ENCODE data around the gene MYPN. TPM values are rescaled to one million over a fixed set of nuclear protein-coding genes. Genes with fewer than 3 reads are reported as not detected.

MYPN gene
- total RNA-seq, 1 experiment from 2014 or later = 6.0 TPM

GRCh38 chr10:68178592-68178991 lies 69.3 kb downstream of the MYPN start:
- BruUV-seq (replicated peaks) = no TSS peak
- no peaks in the 10 kb centered on the region for H3K9me2 ChIP-seq (replicated peaks; ENCODE audit: low read length)
- intact Hi-C loops (cut with micrococcal nuclease) = no loop called here
- H3K4me2 ChIP-seq (ENCODE audit: low read length) = no peak overlapping the region
- CTCF ChIA-PET = no interaction called here
- no peaks in the 10 kb centered on the region for H3K27me3 ChIP-seq (ENCODE audit: low read length)
- H3K9ac ChIP-seq (ENCODE audit: low read length) = no peak overlapping the region
- H4K20me1 ChIP-seq (ENCODE audit: low read length) = no peaks in the 10 kb centered on the region
- H3K79me2 ChIP-seq (ENCODE audit: low read length) = no peaks in the 10 kb centered on the region
- POLR2A ChIA-PET (ENCODE audit: unreplicated experiment) = no interaction called here
- no peak overlapping the region for H2AFZ ChIP-seq (ENCODE audit: low read length)
- TF ChIP-seq EZH2 (IDR thresholded peaks at IDR 0.05; ENCODE audit: low read length, unreplicated experiment) = no peak
- TF ChIP-seq EZH2phosphoT487 (IDR thresholded peaks at IDR 0.05; ENCODE audit: borderline replicate concordance, low read length) = no peak
- no peak for TF ChIP-seq CTCF (conservative IDR thresholded peaks at IDR 0.05; ENCODE audit: low read depth, low read length)
- ATAC-seq (no peak), DNase-seq (no peak)
- no peaks in the 10 kb centered on the region for H3F3A ChIP-seq (ENCODE audit: low read length, unreplicated experiment)
- no peaks in the 10 kb centered on the region for H3K4me1 ChIP-seq (ENCODE audit: insufficient read depth, low read length)
- no peak overlapping the region for H3K27ac ChIP-seq (ENCODE audit: low read length)
- no peak overlapping the region for H3K4me3 ChIP-seq (ENCODE audit: low read length)
- no peaks in the 10 kb centered on the region for H3K36me3 ChIP-seq (ENCODE audit: low read depth, low read length)
- H3K9me3 ChIP-seq (ENCODE audit: low read length) = no peaks in the 10 kb centered on the region

DNA sequence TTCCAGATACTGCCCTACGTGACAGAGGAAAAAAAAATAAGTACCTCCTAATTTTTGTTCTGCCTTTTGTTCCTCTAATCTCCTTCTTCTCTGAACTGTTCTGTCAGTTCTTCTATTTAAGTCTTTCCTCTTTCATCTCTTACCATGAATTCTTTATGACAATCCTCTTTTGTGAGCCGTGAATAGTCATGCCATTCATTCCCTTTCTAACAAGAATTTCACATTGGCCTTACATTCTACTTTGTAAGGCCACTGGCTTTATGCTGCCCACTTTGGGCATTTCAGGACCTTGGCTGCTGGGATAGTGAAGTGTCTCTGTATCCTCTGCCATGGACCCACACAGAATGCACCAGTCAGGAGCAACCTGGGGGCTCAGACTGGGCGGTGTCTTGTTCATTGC lies 69.7 kb downstream of the MYPN start:
- Histone ChIP-seq H3K9me3 (ENCODE audit: low read length) (no peaks in the 10 kb centered on the region), H2AFZ (ENCODE audit: low read length) (no peak overlapping the region), H3K27ac (ENCODE audit: low read length) (no peak overlapping the region), H3K27me3 (ENCODE audit: low read length) (no peaks in the 10 kb centered on the region), H3K9me2 (replicated peaks; ENCODE audit: low read length) (no peaks in the 10 kb centered on the region), H3F3A (ENCODE audit: low read length, unreplicated experiment) (no peaks in the 10 kb centered on the region), H3K4me3 (ENCODE audit: low read length) (no peak overlapping the region), H3K4me2 (ENCODE audit: low read length) (no peak overlapping the region), H3K79me2 (ENCODE audit: low read length) (no peaks in the 10 kb centered on the region), H3K36me3 (ENCODE audit: low read depth, low read length) (no peaks in the 10 kb centered on the region), H3K4me1 (ENCODE audit: insufficient read depth, low read length) (no peaks in the 10 kb centered on the region), H4K20me1 (ENCODE audit: low read length) (no peaks in the 10 kb centered on the region), H3K9ac (ENCODE audit: low read length) (no peak overlapping the region)
- TF ChIP-seq CTCF (conservative IDR thresholded peaks at IDR 0.05; ENCODE audit: low read depth, low read length) = no peak
- TF ChIP-seq EZH2 (IDR thresholded peaks at IDR 0.05; ENCODE audit: low read length, unreplicated experiment) = no peak
- no TSS peak for BruUV-seq (replicated peaks)
- intact Hi-C loops (cut with micrococcal nuclease) = no loop called here
- ChIA-PET POLR2A (ENCODE audit: unreplicated experiment) (no interaction called here), CTCF (no interaction called here)
- DNase-seq = no peak
- no peak for ATAC-seq

- no TSS peak for BruUV-seq (replicated peaks)
- H3F3A ChIP-seq (ENCODE audit: low read length, unreplicated experiment) = no peaks in the 10 kb centered on the region
- ATAC-seq = no peak
- H3K9ac ChIP-seq (ENCODE audit: low read length) = no peak overlapping the region
- no peaks in the 10 kb centered on the region for H3K27me3 ChIP-seq (ENCODE audit: low read length)
- H4K20me1 ChIP-seq (ENCODE audit: low read length) = no peaks in the 10 kb centered on the region
- H3K4me2 ChIP-seq (ENCODE audit: low read length) = no peak overlapping the region
- CTCF ChIA-PET = interaction anchor here (0.5 kb wide), 1 partner anchor 959 kb away, joined by 4 read pairs; no protein-coding TSS in a partner anchor
- H3K9me3 ChIP-seq (ENCODE audit: low read length) = no peaks in the 10 kb centered on the region
- no peak for TF ChIP-seq CTCF (conservative IDR thresholded peaks at IDR 0.05; ENCODE audit: low read depth, low read length)
- TF ChIP-seq EZH2 (IDR thresholded peaks at IDR 0.05; ENCODE audit: low read length, unreplicated experiment) = no peak
- no peak for TF ChIP-seq EZH2phosphoT487 (IDR thresholded peaks at IDR 0.05; ENCODE audit: borderline replicate concordance, low read length)
- H3K79me2 ChIP-seq (ENCODE audit: low read length) = no peaks in the 10 kb centered on the region
- H3K4me3 ChIP-seq (ENCODE audit: low read length) = no peak overlapping the region
- DNase-seq = no peak
- intact Hi-C loops (cut with micrococcal nuclease) = no loop called here
- no peaks in the 10 kb centered on the region for H3K4me1 ChIP-seq (ENCODE audit: insufficient read depth, low read length)
- H3K36me3 ChIP-seq (ENCODE audit: low read depth, low read length) = no peaks in the 10 kb centered on the region
- POLR2A ChIA-PET (ENCODE audit: unreplicated experiment) = no interaction called here
- no peak overlapping the region for H2AFZ ChIP-seq (ENCODE audit: low read length)
- no peak overlapping the region for H3K27ac ChIP-seq (ENCODE audit: low read length)
- H3K9me2 ChIP-seq (replicated peaks; ENCODE audit: low read length) = no peaks in the 10 kb centered on the region
These were observed 71.2 kb downstream of the MYPN start for GRCh38 chr10:68180490-68180889.

Data from PC-3 (cell line).